Endothelial cell of umbilical vein (primary cell): ENCODE results near the gene MAML2. TPM values are rescaled to one million over a fixed set of nuclear protein-coding genes. Genes with fewer than 3 reads are reported as not detected.

Experiments
- BruUV-seq: library from RNA; stranded (reverse); fragments of 400-500 nt; replicated peaks from 2 replicates; lab custom pipeline; 2021; lab: Mats Ljungman, UMichigan
- CTCF ChIA-PET: fragments of 300-600, 350-600 bp; sonication (Branson Sonifier 250); formaldehyde crosslinking; loops from one replicate; lab custom pipeline; 2021; ENCODE audit warnings: antibody characterized with exemption, inconsistent platforms; lab: Charles Lee
- POLR2A ChIA-PET: fragments of 300-600, 350-600 bp; sonication (Branson Sonifier 250); formaldehyde crosslinking; loops from one replicate; lab custom pipeline; 2021; ENCODE audit warnings: antibody characterized with exemption, inconsistent platforms; lab: Charles Lee
- DNase-seq: peaks from one replicate; pipeline ENCODE4 v3.0.0-alpha.2; 2011; ENCODE audit warnings: low read depth, low spot score
- FAIRE-seq: peaks from 2 replicates; lab custom pipeline; 2011; peaks lifted over from hg19 to GRCh38; lab: Jason Lieb, UNC
- H2AFZ ChIP-seq: 2 replicates; pipeline ENCODE4 v1.6.0; 2012; ENCODE audit warnings: low read depth, low read length, control low read depth, inconsistent platforms
- H3K27ac ChIP-seq: 2 replicates; pipeline ENCODE4 v1.5.1; 2011; ENCODE audit warnings: low read depth, mild to moderate bottlenecking, control low read depth, low read length, moderate library complexity; ENCODE audit not compliant: insufficient read depth
- H3K27me3 ChIP-seq, 2 experiments: 2 replicates each; pipeline versions ENCODE4 v1.6.0 to v1.6.1; 2011; ENCODE audit warnings: low read length in 2 of 2, mixed read lengths in 1 of 2; ENCODE audit not compliant: control insufficient read depth in 2 of 2, insufficient read depth in 2 of 2
- H3K36me3 ChIP-seq, 2 experiments: 2 replicates in 1 of 2; 3 replicates in 1 of 2; pipeline ENCODE4 v1.5.1; 2011; ENCODE audit warnings: low read length in 2 of 2, mild to moderate bottlenecking in 1 of 2, moderate library complexity in 1 of 2; ENCODE audit not compliant: control insufficient read depth in 2 of 2, insufficient read depth in 2 of 2; ENCODE audit errors: extremely low read depth in 1 of 2
- H3K4me1 ChIP-seq: 3 replicates; pipeline ENCODE4 v1.5.1; 2011; ENCODE audit warnings: mild to moderate bottlenecking, low read length; ENCODE audit not compliant: control insufficient read depth, insufficient read depth; ENCODE audit errors: extremely low read depth
- H3K4me2 ChIP-seq: 2 replicates; pipeline ENCODE4 v1.6.1; 2011; ENCODE audit warnings: low read length, control low read depth, mixed read lengths; ENCODE audit not compliant: insufficient read depth
- H3K4me3 ChIP-seq, 3 experiments: fragments of 200-600 bp in 1 of 3; sonication (generic), shearing (Covaris generic) in 1 of 3; replicated peaks in 1 of 3; 2 replicates each; pipeline ENCODE4 v1.5.1; 2011 to 2016; ENCODE audit warnings: control low read depth in 3 of 3, low read length in 3 of 3, mild to moderate bottlenecking in 2 of 3, inconsistent platforms in 1 of 3, low read depth in 1 of 3, moderate library complexity in 1 of 3; ENCODE audit not compliant: insufficient read depth in 1 of 3
- H3K79me2 ChIP-seq: 2 replicates; pipeline ENCODE4 v1.6.0; 2012; ENCODE audit warnings: low read length, inconsistent platforms; ENCODE audit not compliant: control insufficient read depth, insufficient read depth
- H3K9ac ChIP-seq: replicated peaks from 2 replicates; pipeline ENCODE3; 2011; ENCODE audit warnings: low read length, control low read depth; ENCODE audit not compliant: insufficient read depth; ENCODE audit errors: extremely low read depth
- H3K9me1 ChIP-seq: replicated peaks from 3 replicates; pipeline ENCODE4 v1.6.0; 2011; ENCODE audit warnings: mild to moderate bottlenecking, low read length; ENCODE audit not compliant: control insufficient read depth, insufficient read depth; ENCODE audit errors: extremely low read depth
- H3K9me3 ChIP-seq: replicated peaks from 2 replicates; pipeline ENCODE4 v1.5.1; 2012; ENCODE audit warnings: low read length, inconsistent platforms; ENCODE audit not compliant: control insufficient read depth, insufficient read depth
- H4K20me1 ChIP-seq: replicated peaks from 2 replicates; pipeline ENCODE3; 2011; ENCODE audit warnings: mild to moderate bottlenecking, low read length; ENCODE audit not compliant: control insufficient read depth, insufficient read depth; ENCODE audit errors: extremely low read depth
- EZH2 ChIP-seq: IDR thresholded peaks from 2 replicates; pipeline ENCODE4 v1.6.1; 2012; ENCODE audit warnings: borderline replicate concordance, low read depth, mild to moderate bottlenecking, moderate library complexity, low read length, inconsistent platforms; ENCODE audit not compliant: severe bottlenecking
- FOS ChIP-seq: IDR thresholded peaks from 2 replicates; pipeline ENCODE4 v1.6.1; 2011; ENCODE audit warnings: mild to moderate bottlenecking, low read length, moderate library complexity, borderline replicate concordance; ENCODE audit not compliant: insufficient read depth
- GATA2 ChIP-seq: IDR thresholded peaks from 2 replicates; pipeline ENCODE4 v1.7.0; 2011; ENCODE audit warnings: low read depth, mild to moderate bottlenecking, moderate library complexity, mixed read lengths, low read length; ENCODE audit not compliant: insufficient read length, insufficient read depth
- JUN ChIP-seq: IDR thresholded peaks from 2 replicates; pipeline ENCODE4 v1.6.1; 2011; ENCODE audit warnings: borderline replicate concordance, low read depth; ENCODE audit not compliant: insufficient read length, insufficient read depth
- MYC ChIP-seq: IDR thresholded peaks from one replicate; pipeline ENCODE4 v1.6.1; 2011; ENCODE audit warnings: mild to moderate bottlenecking, low read depth, low read length
- POLR2A ChIP-seq: IDR thresholded peaks from 2 replicates; pipeline ENCODE4 v1.6.1; 2012; ENCODE audit warnings: low read depth, mild to moderate bottlenecking, control low read depth, low read length
- POLR2AphosphoS5 ChIP-seq: IDR thresholded peaks from 2 replicates; pipeline ENCODE4 v1.6.1; 2012; ENCODE audit warnings: low read depth, mild to moderate bottlenecking, control low read depth, low read length, moderate library complexity; ENCODE audit not compliant: insufficient read depth
- dilution Hi-C: fragments of 300-500 bp; cut with MboI; formaldehyde crosslinking; loops from one replicate; pipeline ENCODE4 v1.15.0; 2019; ENCODE audit warnings: low sequenced_read_pairs; ENCODE audit not compliant: extremely low pct_ligation_motif_present
- intact Hi-C: fragments of 100-400 bp; cut with micrococcal nuclease; formaldehyde crosslinking; loops from one replicate; pipeline ENCODE4 v1.10.0; 2022
- polyA plus RNA-seq, 4 experiments: library from polyadenylated mRNA; depleted of rRNA in 3 of 4; stranded (reverse) in 3 of 4; unstranded in 1 of 4; fragments of >200 nt; gene quantifications; 2 replicates each; pipeline versions ENCODE4 v1.2.1 to v1.2.3, GENCODE V29; 2011 to 2012; ENCODE audit warnings: missing spikeins in 1 of 4
- total RNA-seq: library from RNA; stranded (reverse); gene quantifications from 2 replicates; pipeline ENCODE4 v1.2.3, GENCODE V29; 2021
- TF ChIP-seq, protein P1 (sequence below): IDR thresholded peaks from 2 replicates; pipeline ENCODE4 v1.6.1; 2011; ENCODE audit not compliant: insufficient read depth, insufficient read length
- TF ChIP-seq, protein P2 (sequence below), 2 donors: IDR thresholded peaks; 1 replicate in 1 of 2; 2 replicates in 1 of 2; pipeline ENCODE4 v1.5.1; 2011; ENCODE audit warnings: low read length in 2 of 2, mild to moderate bottlenecking in 2 of 2, moderate library complexity in 2 of 2, control low read depth in 1 of 2, inconsistent platforms in 1 of 2, low read depth in 1 of 2; ENCODE audit not compliant: insufficient read depth in 1 of 2; ENCODE audit errors: extremely low read depth in 1 of 2

MAML2 gene
- total and polyA plus RNA-seq, 2 donors (not counting 3 experiments of a cell fraction or from before 2014, with no cell fraction given) = 12.4 to 16.8 TPM

DNA sequence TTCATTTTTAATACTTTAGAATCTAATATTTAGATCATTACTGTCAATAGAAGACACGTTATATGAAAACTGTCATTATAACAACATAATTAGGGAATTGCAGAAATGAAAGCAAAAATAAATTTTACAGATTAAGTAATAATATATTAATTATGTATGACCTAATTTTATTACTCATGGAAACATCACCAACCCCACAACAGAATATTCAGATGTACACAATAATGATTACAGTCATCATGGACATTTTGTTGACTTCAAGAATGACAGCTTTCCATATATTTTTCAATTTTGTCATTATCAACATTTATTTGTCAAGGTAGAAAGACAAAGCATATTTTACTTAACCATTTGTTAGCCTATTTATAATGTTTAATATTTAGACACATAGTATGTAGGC lies 119.9 kb downstream of the MAML2 start:
- Histone ChIP-seq H3K9me1 (no peaks in the 10 kb centered on the region), H2AFZ (no peak overlapping the region), H3K4me2 (no peak overlapping the region), H3K9me3 (no peaks in the 10 kb centered on the region), H3K4me3 (no peak overlapping the region), H3K79me2 (peaks cover 2% of the 10 kb centered on the region), H3K4me1 (peaks cover 28% of the 10 kb centered on the region), H3K27ac (no peak overlapping the region), H4K20me1 (no peaks in the 10 kb centered on the region), H3K27me3 (no peaks in the 10 kb centered on the region), H3K36me3 (no peaks in the 10 kb centered on the region), H3K9ac (no peak overlapping the region)
- dilution Hi-C loops = no loop called here
- no TSS peak for BruUV-seq
- FAIRE-seq = no peak
- ChIA-PET POLR2A (no interaction called here), CTCF (no interaction called here)
- TF ChIP-seq, protein P1, sequence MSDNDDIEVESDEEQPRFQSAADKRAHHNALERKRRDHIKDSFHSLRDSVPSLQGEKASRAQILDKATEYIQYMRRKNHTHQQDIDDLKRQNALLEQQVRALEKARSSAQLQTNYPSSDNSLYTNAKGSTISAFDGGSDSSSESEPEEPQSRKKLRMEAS = no peak
- TF ChIP-seq JUN (no peak), MYC (no peak), GATA2 (no peak), POLR2AphosphoS5 (no peak), FOS (no peak), POLR2A (no peak), EZH2 (no peak)
- TF ChIP-seq, protein P2, sequence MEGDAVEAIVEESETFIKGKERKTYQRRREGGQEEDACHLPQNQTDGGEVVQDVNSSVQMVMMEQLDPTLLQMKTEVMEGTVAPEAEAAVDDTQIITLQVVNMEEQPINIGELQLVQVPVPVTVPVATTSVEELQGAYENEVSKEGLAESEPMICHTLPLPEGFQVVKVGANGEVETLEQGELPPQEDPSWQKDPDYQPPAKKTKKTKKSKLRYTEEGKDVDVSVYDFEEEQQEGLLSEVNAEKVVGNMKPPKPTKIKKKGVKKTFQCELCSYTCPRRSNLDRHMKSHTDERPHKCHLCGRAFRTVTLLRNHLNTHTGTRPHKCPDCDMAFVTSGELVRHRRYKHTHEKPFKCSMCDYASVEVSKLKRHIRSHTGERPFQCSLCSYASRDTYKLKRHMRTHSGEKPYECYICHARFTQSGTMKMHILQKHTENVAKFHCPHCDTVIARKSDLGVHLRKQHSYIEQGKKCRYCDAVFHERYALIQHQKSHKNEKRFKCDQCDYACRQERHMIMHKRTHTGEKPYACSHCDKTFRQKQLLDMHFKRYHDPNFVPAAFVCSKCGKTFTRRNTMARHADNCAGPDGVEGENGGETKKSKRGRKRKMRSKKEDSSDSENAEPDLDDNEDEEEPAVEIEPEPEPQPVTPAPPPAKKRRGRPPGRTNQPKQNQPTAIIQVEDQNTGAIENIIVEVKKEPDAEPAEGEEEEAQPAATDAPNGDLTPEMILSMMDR (IDR thresholded peaks at IDR 0.05; ENCODE audit: extremely low read depth in 1 of 2, insufficient read depth in 1 of 2, low read depth in 1 of 2, low read length in 2 of 2) = no peak
- no peak for DNase-seq
- intact Hi-C loops = no loop called here
